Breast epithelium (tissue), 3 donors: Measurements from ENCODE around the gene TIGD2.

Experiments used
- POLR2A ChIP-seq: fragments of 450-650 bp; IDR thresholded peaks from one replicate; pipeline ENCODE4 v1.6.1; 2016; ENCODE audit warnings: antibody characterized with exemption, mild to moderate bottlenecking, moderate library complexity
- POLR2AphosphoS5 ChIP-seq, 3 donors: sonication (generic); formaldehyde crosslinking; IDR thresholded peaks; one replicate each; pipeline ENCODE4 v1.6.1; 2017; ENCODE audit warnings: antibody characterized with exemption in 3 of 3
- TF ChIP-seq, protein P1 (sequence below), 3 donors: fragments of 450-650 bp; IDR thresholded peaks; one replicate each; pipeline ENCODE4 v1.5.1; 2016 to 2017; ENCODE audit warnings: antibody characterized with exemption in 3 of 3, mild to moderate bottlenecking in 3 of 3, moderate library complexity in 3 of 3

DNA sequence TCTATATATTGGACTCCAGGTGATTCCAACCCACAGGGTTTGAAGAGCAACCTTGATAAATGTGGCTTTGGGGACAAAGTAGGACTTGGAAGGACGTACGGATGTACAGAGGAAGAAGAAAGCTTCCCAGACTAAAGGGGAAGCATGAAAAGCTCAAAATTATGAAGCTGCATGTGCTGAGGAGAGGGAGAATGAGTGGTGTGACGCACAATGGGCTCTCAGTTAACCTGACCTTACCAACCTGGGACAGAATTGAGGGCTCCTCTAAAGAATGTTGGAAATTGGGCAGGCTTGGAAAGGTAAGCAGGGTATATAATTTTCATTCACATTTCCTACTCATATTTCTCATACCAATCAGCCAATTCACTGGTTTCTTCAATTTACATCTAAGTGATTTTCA is 10.5 kb upstream of the TIGD2 start:
- TF ChIP-seq, protein P1, sequence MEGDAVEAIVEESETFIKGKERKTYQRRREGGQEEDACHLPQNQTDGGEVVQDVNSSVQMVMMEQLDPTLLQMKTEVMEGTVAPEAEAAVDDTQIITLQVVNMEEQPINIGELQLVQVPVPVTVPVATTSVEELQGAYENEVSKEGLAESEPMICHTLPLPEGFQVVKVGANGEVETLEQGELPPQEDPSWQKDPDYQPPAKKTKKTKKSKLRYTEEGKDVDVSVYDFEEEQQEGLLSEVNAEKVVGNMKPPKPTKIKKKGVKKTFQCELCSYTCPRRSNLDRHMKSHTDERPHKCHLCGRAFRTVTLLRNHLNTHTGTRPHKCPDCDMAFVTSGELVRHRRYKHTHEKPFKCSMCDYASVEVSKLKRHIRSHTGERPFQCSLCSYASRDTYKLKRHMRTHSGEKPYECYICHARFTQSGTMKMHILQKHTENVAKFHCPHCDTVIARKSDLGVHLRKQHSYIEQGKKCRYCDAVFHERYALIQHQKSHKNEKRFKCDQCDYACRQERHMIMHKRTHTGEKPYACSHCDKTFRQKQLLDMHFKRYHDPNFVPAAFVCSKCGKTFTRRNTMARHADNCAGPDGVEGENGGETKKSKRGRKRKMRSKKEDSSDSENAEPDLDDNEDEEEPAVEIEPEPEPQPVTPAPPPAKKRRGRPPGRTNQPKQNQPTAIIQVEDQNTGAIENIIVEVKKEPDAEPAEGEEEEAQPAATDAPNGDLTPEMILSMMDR (IDR thresholded peaks at IDR 0.05), result no peak
- TF ChIP-seq POLR2AphosphoS5 (IDR thresholded peaks at IDR 0.05) (no peak), POLR2A (no peak)
